Mucosa of stomach (tissue), 1 donor: ENCODE results near the gene PARP14.

Experiments
- H3K27me3 ChIP-seq: one replicate; pipeline ENCODE4 v1.7.0; 2013; ENCODE audit warnings: mild to moderate bottlenecking, low read length; ENCODE audit not compliant: control insufficient read depth, insufficient read depth
- H3K36me3 ChIP-seq: one replicate; pipeline ENCODE4 v1.7.0; 2013; ENCODE audit warnings: low read length; ENCODE audit not compliant: control insufficient read depth, insufficient read depth
- H3K4me1 ChIP-seq: one replicate; pipeline ENCODE4 v1.7.0; 2013; ENCODE audit warnings: mild to moderate bottlenecking, low read length; ENCODE audit not compliant: control insufficient read depth, insufficient read depth
- H3K4me3 ChIP-seq: one replicate; pipeline ENCODE4 v1.7.0; 2013; ENCODE audit warnings: low read length
- H3K9ac ChIP-seq: one replicate; pipeline ENCODE4 v1.7.0; 2013; ENCODE audit warnings: mild to moderate bottlenecking, low read length, moderate library complexity
- H3K9me3 ChIP-seq: one replicate; pipeline ENCODE4 v1.7.0; 2013; ENCODE audit warnings: mild to moderate bottlenecking, low read length, moderate library complexity; ENCODE audit not compliant: control insufficient read depth
- donor health status: Pancreatic carcinoma.

PARP14 gene

DNA sequence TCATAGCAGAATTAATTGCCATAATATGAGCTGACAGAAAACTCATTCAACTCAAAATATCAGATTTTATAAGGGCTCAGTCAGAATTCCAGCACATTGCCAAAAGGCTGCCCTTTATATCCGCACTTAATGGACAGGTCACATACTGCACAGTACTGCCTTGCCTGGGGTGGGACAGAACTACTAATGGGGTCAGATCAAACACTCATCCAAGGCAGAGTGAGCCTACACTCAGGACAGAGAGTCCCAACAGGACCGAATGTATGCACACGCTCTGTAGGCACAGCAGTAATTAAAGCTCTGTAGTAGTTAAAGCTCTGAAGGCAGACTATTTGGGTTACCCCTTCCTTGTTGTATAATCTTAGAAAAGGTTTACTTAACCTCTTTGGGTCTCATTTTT, 85.8 kb downstream of the PARP14 start:
- no peaks in the 10 kb centered on the region for H3K27me3 ChIP-seq
- H3K9me3 ChIP-seq = no peaks in the 10 kb centered on the region
- H3K36me3 ChIP-seq = no peaks in the 10 kb centered on the region
- no peaks in the 10 kb centered on the region for H3K4me1 ChIP-seq
- H3K9ac ChIP-seq = no peak overlapping the region
- H3K4me3 ChIP-seq = no peak overlapping the region

DNA sequence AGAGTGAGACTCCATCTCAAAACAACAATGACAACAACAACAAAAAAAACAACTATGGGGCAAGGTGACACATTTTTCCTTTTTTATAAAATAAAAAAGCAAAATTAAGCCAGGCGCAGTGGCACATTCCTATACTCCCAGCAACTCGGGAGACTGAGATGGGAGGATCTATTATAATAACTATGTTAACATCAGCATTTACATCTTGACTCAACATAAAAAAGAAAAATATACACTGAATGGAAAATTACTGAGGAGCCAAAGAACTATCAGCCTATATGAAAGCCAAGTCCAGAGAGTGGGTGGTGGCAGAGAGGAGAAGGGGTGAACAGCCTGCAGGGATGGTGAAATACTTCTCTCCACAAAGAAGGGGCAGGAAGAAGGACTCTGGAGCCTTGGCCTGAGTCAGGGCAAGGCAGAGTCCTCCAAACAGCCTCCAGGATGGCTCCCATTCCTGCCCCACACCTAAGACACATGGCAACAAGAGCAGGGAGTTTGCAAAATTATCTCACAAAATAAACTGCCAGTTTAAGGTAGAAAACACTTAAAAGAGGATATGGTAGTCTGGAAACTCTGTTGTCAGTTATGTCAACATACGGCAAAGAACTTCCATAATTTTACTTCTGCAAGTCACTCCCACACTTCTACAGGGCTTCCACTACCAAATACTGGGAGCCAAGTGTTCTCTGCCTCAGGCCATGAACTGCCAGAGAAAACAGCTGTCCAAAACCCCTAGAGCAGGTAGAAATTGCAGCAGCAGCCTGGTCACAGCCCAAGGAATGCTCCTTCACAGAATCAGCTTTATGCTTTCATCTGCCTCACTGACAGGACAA, 87.1 kb downstream of the PARP14 start:
- Histone ChIP-seq H3K4me1 (no peaks in the 10 kb centered on the region), H3K4me3 (no peak overlapping the region), H3K9me3 (no peaks in the 10 kb centered on the region), H3K9ac (no peak overlapping the region), H3K27me3 (no peaks in the 10 kb centered on the region), H3K36me3 (no peaks in the 10 kb centered on the region)

DNA sequence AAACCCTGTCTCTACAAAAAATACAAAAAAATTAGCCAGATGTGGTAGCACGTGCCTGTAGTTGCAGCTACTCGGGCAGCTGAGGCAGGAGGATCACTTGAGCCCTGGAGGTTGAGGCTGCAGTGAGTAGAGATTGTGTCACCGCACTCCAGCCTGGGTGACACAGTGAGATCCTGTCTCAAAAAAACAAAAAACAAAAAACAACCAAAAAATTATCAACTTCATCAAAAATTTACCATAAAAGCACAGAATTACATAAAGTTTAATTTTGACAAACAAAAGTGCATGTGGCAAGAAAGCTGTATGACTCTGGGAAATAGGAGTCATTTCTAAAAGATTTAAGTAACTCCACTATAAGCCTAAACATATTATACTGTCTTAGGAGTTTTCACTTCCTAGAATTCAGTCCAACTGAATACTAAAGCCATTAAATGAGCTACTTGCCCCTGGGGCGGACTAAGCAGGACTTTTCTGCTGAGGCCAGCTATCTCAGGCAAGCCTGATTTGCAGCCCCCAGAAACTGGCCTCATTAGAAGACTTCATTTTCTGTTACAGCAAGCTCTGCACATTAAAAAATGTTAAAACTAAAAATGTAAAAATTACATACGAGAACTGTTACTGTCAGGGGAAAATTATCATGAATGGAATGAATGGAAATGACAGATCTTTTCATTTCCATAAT, 90.0 kb downstream of the PARP14 start:
- Histone ChIP-seq H3K36me3 (no peaks in the 10 kb centered on the region), H3K9me3 (no peaks in the 10 kb centered on the region), H3K4me1 (no peaks in the 10 kb centered on the region), H3K27me3 (no peaks in the 10 kb centered on the region), H3K9ac (no peak overlapping the region), H3K4me3 (no peak overlapping the region)

DNA sequence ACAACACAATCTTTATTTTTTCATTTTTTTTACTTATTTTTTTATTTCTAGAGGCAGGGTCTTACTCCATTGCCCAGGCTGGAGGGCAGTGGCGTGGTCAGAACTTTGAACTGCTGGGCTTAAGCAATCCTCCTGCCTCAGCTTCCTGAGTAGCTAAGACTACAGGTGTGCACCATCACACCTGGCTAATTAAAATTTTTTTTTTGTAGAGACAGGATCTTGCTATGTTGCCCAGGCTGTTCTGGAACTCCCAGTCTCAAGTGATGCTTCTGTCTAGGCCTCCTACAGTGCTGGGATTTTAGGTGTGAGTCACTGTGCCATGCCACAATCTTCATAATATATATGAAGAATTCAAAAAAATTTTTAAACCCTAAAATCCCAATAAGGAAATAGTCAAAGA, 92.2 kb downstream of the PARP14 start:
- Histone ChIP-seq H3K36me3 (no peaks in the 10 kb centered on the region), H3K27me3 (no peaks in the 10 kb centered on the region), H3K4me1 (no peaks in the 10 kb centered on the region), H3K9me3 (no peaks in the 10 kb centered on the region), H3K9ac (no peak overlapping the region), H3K4me3 (no peak overlapping the region)

DNA sequence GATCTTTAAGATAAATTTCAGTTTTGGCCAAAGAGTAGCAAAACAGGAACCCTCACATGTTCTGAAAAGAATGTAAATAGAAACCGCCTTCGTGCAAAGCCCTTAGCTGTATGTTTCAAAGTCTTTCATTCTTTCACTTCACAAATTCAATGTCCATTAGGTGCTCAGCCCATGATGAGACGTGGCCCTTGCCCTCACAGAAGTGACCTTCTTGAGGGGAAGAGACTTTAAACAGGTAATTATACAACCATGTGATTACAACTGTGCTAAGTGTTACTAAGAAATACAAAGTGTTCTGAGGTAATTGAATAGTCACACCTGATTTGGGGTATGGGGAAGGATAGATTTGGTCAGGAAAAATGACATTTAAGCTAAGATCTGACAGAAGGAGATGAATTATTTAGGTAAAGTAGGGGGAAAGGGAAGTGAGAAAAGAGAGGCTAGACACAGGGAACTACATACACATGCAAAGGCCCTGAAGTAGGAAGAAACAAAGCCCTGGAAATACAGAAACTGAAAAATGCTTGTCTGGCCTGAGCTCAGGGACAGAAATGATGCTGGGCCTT, 93.4 kb downstream of the PARP14 start:
- Histone ChIP-seq H3K27me3 (no peaks in the 10 kb centered on the region), H3K4me1 (no peaks in the 10 kb centered on the region), H3K4me3 (no peak overlapping the region), H3K9me3 (no peaks in the 10 kb centered on the region), H3K9ac (no peak overlapping the region), H3K36me3 (no peaks in the 10 kb centered on the region)

DNA sequence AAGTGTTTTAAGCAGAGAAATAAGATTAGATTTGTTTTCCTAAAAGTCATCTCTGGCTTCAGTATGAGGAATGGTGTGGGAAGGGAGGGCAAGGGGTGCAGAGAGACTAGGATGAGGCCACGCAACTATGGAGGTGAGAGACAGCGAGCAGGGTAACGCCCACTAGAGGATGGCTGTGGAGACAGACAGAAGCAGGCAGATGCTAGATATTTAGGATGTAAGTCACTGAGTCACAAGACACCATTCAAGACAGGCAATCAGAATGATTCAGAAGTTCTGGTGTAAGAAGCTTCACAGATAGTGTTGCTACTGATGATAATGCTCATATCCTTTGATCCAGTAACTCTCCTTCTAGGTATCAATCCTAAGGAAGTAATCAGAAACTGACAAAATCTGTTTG, 93.9 kb downstream of the PARP14 start:
- no peak overlapping the region for H3K9ac ChIP-seq
- no peaks in the 10 kb centered on the region for H3K4me1 ChIP-seq
- H3K9me3 ChIP-seq = no peaks in the 10 kb centered on the region
- H3K4me3 ChIP-seq = no peak overlapping the region
- H3K27me3 ChIP-seq = no peaks in the 10 kb centered on the region
- no peaks in the 10 kb centered on the region for H3K36me3 ChIP-seq

DNA sequence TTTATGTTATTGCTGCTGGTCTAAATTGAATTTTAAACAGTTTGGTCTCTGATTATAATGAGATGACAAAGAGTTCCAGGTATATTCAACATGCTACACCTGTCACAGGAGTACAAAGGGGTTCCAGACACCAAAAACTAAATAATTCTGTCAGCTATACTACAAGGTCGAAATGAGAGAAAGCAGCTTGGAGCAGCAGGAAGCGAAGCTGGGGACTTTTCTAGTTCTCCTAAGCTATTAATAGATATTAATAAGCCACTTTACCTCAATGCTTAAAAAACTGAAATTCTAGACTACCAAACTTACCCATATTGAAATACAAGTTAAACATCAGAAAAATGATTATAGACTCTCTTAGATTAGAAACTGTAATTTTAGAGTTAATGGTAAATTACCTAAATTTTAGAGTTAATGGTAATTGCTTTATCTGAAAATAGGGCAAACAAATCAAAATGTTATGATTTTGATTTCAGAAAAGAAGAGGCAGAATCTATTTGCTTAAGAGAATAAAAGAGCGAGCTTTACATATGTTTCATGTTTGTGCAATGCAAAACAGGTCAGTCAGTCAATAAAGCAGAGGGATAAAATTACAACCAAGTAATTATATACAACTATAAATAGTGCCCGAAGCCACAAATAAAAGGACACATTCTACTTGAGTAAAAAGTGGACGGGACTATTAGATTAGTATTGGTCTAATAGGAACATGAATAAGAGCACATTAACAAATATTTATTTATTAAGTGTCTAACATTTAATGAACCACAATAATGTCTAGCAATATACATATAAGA, 96.2 kb downstream of the PARP14 start:
- no peak overlapping the region for H3K4me3 ChIP-seq
- H3K36me3 ChIP-seq = no peaks in the 10 kb centered on the region
- H3K27me3 ChIP-seq = no peaks in the 10 kb centered on the region
- no peaks in the 10 kb centered on the region for H3K9me3 ChIP-seq
- H3K4me1 ChIP-seq = no peaks in the 10 kb centered on the region
- H3K9ac ChIP-seq = no peak overlapping the region

DNA sequence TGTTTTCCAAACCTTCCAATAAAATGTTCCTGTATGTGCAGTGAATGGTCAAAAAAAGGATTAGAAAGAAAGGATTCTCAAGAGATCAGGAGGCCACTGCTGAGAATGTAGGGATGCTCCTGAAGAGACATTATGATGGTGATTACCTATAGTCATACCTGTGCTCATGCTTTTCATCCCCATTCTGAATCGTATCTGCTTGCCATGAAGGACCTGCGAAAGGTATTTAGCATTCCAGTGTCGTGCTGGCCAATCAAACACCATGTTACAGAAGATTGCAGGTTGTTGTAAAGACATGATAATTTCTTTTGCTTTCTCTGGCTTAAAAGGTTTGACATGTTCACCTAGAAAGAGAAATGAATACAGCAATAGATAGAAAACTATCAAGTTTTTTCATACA, 96.9 kb downstream of the PARP14 start:
- no peak overlapping the region for H3K4me3 ChIP-seq
- no peaks in the 10 kb centered on the region for H3K27me3 ChIP-seq
- no peaks in the 10 kb centered on the region for H3K4me1 ChIP-seq
- H3K36me3 ChIP-seq = no peaks in the 10 kb centered on the region
- no peaks in the 10 kb centered on the region for H3K9me3 ChIP-seq
- H3K9ac ChIP-seq = no peak overlapping the region
